HuH-7.5 (cell line): ENCODE results near the gene USP2.
A peak's percentile ranks its signal among the peaks of the same experiment; 100 is the strongest.

Experiments used
- DNase-seq: peaks from one replicate; pipeline ENCODE4 v3.0.0; 2011; ENCODE audit warnings: low spot score

USP2 gene, protein sequence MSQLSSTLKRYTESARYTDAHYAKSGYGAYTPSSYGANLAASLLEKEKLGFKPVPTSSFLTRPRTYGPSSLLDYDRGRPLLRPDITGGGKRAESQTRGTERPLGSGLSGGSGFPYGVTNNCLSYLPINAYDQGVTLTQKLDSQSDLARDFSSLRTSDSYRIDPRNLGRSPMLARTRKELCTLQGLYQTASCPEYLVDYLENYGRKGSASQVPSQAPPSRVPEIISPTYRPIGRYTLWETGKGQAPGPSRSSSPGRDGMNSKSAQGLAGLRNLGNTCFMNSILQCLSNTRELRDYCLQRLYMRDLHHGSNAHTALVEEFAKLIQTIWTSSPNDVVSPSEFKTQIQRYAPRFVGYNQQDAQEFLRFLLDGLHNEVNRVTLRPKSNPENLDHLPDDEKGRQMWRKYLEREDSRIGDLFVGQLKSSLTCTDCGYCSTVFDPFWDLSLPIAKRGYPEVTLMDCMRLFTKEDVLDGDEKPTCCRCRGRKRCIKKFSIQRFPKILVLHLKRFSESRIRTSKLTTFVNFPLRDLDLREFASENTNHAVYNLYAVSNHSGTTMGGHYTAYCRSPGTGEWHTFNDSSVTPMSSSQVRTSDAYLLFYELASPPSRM

DNA sequence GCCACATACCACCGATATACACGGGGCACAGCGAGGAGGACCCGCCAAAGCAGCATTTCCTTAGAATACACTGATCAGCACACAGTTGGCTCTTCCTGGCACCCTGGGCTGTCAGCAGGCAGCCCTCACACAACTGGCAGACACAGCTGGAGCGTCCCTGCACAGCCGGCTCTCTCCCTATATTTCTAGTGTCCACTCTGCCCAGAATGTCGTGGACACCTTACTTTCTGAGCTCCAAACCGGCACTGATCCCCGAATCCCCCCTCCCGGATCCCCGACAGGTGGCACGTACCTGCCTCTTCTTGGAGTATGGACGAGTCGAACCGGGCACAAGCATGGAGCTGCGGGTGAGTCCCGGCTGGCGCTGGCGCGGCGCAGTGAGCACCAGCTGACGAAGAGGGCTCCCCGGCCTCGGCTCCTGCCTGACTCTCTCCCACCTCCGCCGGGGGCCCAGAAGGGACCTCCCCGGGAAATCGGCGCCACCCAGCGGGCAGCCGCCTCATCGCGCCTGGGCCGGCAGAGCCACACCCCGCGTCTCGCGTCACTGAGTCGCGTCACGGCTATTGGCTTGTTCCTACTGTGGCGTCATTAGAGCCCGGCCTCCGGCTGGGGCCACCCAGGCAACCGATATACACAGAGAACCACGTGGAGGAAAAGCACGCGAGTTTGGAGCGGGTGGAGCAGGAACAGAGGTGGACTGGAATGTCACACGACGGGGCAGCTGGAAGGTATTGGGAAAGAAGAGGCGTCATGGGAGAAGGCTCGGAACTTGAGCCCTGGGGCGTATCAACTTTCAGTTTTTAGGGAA is at the start of gene USP2:
Gene USP2, minus strand, starts transcription at position 510 of the 808 bp plus-strand sequence. CDS start 8,210 bp downstream, outside the sequence.
- peak; percentile 77 for DNase-seq

DNA sequence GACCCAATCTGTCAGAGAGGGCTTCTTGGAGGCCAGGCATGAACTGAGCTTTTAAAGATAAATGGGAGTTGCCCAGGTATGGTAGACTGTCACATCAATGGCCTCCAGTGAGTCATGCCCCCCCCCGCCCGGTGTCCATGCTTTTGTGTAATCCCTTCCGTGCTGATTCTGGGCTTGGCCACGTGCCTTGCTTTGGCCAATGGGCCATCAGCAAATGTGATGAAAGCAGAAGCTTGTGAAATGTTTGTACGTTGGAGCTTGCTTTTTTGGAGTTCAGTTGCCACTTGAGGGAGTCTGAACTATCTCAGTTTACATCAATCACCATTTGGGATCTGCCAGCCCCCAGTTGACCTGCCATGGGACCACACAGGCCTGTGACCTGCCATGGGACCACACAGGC is 45.8 kb upstream of the USP2 start:
- no peak for DNase-seq

DNA sequence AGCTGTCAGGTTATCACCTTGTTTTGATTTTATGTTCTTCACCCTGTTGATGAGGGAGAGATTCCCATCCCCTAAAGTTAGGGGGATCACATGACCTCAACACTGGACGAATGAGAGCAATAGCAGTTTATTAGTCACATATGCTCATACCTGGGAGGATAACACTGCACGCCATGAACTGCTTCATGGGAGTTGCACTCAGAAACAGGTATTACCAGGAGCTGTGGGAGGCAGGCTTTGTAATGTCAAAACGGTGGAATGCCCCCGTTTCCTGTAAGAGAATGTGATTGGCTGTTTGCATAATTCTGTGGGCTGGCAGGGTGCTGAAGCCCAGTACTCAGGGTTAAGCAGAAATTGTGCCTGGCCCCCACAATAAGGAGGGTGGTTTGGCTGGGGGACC is 44.7 kb upstream of the USP2 start:
- no peak for DNase-seq

DNA sequence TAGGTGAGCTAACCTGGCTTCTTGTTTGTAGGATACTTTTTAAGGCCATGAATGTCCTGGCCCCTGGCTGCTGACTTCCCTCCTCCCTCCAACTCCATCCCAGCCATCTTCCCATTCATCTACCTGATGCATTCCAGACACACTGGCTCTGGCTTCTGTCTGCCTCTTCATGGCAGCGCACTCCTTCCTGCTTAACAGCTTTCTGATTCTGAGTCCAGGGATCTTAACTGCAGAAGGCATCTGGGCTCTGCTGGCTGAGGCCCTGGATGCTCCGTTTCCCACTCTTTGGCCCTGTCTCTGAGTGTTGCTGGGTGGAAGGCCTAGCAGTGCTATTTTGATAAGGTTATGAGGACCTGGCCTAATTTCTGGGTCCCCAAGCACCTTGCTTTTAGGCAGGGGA is 43.3 kb upstream of the USP2 start:
- DNase-seq: no peak

DNA sequence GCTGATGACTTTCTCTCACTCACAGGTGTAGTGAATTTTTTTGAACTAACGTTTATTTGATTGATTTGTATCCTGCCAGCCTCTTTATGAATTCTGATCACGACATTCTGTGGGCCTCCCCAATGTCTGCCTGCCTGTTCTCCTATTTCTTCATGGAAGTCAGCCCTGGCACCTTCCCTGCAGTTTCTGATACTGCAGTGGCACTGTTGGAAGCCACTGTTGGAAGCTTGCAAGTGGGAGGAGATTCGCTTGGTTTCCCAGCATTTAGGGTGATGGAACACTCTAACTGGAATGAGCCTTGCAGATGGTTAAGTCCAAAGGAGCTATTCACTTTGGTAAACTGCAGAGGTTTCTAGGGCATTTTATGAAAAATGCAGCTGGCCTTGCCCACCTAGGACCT is 42.8 kb upstream of the USP2 start:
- no peak for DNase-seq

DNA sequence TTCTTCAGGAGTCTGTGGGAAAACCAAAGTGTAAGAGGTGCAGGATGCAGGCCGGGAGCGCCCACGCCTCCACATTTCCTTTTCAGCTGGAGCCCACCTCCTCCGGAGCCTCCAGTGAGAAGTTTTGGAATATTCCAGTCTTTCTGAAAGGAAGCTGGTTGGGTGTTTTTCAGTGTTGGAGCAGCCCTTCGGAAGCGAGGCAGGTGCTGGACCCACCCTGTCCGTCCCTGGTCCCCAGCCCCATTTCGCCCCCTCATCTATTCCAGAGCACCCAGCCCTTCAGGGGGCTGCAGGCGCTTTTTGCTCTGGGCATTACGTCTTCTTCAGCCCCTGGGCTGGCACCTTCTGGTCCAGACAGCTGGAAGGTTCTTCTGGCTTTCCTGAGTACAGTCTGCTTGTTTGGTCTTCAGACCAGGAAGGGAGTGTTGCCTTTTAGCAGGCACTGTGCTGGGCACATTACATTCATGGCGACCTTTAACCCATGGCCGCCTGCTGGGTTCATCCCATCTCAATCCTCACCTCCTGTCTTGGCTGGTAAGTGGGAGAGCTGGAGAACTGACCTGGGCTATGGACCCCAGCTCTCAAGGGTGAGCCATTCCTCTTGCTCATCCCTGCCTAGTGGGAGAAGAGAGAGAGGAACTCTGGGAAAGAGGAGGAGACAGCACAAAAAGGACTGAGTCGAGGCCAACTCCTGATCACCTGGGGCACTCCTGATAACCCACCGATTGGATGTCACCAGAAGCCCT is 42.2 kb upstream of the USP2 start:
- no peak for DNase-seq

DNA sequence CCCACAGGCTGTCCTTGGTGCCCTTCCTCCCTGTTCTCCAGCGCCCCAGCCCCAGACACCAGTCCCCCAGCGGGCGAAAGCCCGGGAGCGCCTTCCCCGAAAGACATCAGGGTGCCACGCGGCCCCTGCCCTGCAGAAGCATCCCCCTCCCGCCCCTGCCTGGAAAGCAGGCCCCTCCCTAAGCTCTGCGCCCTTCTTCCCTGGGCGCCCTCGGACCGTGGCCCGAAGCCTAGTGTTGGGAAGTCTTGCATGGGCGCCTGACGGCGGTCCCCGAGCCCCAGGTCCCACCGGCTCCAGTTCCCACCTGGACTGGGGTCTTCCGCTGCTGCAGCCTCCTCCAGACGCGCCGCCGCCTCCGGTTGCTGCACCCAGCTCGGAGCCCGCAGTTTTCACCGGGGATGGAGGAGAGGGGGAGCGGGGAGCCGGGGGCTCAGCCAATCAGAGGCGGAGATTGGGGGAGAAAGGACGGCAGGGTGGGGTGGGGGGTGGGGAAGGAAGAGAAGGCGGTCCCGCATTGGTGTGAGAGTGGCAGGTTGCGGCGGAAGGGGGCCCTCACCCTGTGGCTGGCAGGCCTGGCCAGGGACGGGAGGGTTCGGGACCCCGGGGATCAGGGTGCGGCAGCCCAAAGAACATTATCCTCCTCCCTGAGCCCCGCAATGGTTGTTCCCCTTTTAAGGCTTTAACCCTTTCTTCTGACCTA is 41.5 kb upstream of the USP2 start, which contains the start of gene THY1:
Gene THY1, minus strand, starts transcription at position 364 of the 700 bp plus-strand sequence. CDS start 2,267 bp downstream, outside the sequence.
- DNase-seq: no peak

DNA sequence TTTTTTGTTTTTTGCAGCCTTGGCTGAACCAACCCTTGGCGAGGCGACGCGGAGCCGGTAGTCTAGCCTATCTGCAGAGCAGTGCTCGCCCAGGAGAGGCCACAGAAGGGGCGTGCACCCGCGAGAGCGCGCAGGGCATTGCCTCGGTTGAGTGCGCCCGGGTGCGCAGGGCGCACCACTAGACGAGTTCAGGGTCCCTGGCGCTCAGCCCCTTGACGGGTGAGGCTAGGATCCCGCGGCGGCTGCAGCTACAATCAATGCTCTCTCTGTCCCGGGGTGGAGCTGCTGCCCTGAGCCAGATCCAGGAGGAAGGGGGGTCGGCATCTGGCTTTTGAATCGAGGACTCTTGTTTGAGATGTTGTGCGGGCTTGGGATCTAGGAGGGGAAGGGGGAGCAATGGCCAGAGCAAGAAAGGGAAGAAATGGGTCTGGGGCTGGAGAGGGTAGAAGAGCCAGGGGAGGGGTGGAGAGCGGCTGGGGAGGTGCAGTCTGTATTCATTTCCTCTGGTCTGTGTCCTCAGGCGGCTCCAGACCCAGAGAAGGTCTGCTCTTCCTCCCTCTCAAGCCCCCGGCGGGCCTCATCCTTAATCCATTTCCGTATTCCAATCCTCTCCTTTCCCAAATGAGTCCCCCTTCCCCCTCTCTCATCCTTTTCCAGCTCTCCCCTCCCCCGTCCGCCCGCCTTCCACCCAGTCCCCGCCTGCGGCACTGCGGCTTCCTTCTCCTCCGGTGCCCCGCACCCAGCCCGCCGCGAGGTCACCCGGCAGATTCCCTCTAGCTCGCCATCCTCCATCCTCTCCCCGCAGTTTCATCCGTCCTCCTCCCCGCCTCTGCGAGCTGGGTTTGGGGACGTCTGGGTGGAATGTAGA is 40.7 kb upstream of the USP2 start:
- no peak for DNase-seq

DNA sequence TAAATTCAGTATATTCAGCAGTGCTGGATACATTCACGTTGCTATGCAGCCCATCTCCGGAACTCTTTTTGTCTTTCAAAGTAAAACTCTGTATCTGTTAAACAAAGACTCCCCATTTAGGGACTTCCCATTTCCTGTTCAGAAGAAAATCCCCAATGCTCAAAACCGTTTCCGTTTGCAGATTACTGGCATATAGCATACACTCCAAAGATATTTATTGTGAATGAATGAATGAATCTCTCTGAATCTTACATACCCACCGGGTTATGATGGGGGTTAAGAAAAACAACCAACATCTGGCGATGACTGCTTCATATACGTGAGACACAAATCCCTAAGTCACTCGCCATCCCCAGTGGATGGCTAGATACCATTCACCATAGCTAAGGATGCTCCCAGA is 39.9 kb upstream of the USP2 start:
- no peak for DNase-seq

DNA sequence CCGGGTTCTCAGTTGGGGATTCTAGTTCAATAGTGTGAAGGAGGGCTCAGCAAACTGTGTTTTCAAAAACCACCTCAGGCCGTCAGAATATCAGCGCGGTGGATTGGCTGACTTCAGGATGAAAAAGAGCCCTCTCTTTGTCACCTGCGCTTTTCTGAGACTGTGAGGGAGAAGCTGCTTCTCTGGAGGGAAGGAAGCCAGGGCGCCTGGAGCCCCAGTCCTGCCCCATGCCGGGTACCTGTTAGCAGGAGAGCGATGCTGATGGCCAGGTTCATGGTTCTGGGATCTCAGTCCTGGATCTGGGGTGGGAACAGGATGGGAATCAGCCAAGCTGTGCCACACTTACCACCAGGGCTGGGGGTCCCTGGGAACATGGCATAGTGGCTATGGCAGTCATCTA is 39.1 kb upstream of the USP2 start:
- DNase-seq: no peak

DNA sequence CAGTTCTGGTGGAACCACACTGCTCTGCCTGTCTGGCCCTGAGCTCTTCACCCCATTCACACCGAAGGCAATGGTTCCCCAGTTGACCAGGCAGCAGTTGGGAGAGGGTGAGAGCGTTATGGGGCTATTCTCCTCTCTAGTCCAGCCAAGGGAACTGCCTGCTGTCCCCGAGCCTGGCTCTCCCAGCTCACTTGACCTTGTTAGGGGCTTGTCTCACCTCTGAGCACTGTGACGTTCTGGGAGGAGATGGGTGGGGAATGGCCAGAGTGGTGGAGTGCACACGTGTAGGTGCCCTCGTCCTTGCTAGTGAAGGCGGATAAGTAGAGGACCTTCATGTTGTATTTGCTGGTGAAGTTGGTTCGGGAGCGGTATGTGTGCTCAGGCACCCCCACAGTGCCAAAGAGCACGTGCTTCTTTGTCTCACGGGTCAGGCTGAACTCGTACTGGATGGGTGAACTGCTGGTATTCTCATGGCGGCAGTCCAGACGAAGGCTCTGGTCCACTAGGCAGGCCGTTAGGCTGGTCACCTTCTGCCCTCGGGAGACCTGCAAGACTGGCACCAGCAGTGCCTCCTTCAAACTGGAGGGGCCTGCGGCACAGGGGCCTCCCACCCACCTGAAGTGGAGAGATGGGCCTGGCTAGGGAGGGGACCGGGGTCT is 38.5 kb upstream of the USP2 start:
- no peak for DNase-seq

DNA sequence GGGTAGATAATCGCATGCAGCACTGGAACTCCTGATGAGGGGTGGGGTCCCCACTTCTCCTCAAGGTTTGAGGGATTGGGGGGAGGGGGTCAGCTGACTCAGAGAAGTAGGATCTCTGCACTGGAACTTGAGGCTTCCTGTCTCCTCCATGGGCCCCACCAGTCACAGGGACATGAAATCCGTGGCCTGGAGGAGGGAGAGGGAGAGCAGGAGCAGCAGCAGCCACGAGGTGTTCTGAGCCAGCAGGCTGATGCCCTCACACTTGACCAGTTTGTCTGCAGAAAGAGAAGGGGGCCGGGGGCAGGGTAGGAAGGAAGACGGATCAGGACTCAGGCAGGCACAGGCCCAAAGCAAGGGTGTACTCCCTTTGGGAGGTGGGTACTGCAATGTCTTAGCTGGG is 37.8 kb upstream of the USP2 start:
- no peak for DNase-seq

DNA sequence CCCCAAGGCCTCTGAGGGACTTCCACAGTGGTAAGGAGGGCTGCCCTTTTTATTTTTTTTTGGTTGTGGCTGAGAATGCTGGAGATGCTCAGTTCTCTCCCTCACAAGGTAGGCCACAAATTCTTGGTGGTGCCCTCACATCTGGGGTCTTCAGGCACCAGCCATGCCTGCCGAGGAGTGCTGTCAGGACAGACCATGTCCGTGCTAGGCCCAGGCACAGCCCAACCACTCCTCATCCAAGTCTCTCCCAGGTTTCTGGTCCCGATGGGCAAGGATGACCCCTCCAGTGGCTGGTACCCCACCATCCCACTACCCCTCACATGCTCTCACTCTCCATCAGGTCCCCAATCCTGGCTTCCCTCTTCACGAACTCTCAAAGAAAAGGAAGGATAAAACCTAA is 37.3 kb upstream of the USP2 start:
- no peak for DNase-seq

DNA sequence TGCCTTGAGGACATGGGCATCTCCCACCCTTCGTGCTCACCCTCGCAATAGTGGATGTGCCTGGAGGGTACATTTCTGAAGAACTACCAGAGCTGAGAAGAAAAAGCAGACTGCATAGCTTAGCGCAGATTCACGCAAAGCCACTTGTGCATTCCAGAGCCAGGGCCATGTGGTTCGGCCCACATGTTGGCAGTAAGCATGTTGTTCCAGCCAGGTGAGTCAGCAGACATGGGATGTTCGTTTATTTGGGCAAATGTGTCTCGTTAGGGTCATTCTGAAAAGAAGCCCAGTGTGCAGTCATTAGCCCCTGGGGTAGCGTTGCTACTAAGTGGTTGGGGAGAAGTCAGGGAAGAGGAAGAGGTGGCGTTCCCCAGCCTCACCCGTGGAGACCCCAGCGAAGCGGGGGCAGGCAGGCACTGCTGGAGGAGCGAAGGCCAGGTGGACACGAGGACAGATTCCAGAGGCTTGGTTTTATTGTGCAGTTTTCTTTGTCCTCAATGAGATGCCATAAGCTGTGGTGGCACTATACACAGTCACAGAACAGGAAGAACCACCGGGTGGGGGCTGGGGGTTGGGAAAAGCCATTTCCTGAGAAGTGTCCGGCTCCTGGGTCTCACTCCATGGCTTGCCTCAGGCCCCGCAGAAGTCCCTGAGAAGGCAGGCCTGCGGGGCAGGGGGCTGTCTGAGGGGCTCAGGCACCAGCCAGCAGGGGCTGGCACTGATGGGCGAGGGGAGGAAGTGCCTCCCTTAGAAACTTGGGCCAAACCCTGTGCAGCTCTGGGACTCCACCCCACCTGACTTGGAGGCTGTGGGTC is 36.4 kb upstream of the USP2 start:
- DNase-seq: no peak

DNA sequence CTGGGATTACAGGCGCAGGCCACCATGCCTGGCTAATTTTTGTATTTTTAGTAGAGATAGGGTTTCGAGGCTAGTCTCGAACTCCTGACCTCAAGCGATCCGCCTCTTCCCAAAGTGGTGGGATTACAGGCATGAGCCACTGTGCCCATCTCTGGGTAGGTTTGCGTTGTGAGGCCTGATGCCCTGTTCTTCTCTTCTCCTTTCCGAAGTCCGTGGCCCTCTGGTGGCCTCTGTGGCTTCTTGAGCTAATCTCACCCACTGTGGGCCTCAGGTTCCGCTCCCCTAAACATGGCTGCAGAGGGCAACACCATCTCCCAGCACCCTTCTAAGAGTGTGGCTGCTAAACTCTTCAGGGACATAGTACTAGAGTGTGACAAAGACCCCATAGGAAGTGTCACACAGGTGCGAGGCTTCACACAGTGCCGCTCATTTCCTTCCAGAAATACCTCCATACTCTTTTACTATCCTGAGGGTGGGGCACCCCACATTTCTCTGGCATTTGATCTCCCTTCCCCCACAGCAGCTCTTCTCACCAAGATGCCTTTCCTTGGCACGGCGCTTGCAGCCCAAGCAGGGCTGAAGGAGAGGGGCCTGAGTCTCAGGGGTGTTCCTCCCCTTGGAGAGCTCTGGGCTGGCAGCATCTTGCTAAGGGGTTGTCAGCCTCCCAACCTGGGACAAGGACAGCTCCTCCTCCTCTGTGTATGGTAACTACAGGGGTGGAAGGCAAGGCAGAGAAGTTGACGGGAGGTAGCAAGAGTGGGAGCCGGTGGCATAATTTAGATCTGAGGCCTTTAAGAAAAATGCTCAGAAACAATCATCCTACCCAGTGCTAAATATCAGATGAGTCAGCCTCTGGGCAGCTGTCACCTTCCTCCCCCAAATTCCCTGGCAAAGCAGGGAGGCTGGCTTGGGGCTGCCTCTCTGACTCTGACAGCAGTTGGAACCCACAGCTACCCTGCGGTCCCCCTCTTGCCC is 35.4 kb upstream of the USP2 start:
- DNase-seq: no peak

DNA sequence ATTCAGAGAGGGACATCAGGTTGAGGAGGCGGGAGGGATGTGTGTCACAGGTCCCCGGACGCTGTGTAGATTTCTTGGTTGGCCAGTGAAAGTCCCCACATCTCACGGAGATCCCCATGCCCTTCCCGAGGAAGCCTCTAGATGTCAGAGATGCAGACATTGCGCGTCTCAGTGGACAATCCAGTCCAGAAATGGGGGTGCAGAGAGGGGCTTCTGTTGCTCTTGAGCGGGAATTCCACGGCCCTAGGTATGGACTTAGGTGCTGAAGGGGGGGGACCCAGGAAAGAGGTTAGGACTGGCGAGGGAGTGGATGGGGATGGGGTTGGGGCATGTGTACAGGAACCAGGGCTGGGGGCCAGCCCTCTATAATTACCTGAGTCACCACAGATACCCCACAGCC is 34.5 kb upstream of the USP2 start:
- DNase-seq: no peak

DNA sequence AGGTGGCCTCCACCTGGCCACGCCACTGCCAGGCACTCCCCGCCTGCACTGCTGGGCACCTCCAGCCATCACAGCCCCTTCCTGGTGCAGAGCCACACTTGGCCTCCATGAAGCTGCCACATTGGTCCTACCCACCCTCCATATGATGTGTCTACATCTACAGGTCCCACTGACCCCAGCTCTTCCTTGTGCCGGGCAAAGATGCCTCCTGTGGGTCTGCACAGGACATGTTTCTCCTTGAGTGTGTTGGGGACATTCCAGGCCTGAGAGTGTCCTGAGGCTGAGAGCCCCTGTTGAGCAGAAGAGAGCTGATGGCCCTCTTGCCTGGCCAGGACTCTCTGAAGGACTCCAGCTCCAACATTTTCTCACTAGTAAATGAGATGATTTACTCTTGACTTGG is 34.0 kb upstream of the USP2 start:
- DNase-seq: no peak

DNA sequence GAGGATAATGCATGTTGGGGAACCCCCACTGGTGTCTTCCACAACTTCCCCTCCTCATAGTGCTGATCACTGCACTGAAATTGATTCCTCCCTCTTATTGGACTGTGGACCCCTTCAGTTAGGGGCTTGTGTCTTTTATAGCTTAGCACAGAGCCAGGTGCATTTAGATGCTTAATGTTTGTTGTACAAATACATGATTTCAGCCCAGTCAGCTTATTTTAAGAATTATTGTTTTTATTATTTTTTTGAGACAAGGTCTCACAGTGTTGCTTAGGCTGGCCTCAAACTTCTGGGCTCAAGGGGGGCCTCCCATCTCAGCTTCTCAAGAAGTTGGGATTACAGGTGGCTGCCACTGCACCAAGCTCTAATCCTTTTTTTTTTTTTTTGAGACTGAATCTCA is 33.2 kb upstream of the USP2 start:
- no peak for DNase-seq
